GM12878 (cell line): Measurements from ENCODE around the gene FCER2. TPM values are rescaled to one million over a fixed set of nuclear protein-coding genes. Genes with fewer than 3 reads are reported as not detected.
A peak's percentile ranks its signal among the peaks of the same experiment; 100 is the strongest.

Source experiments
- ATAC-seq: fragments of 200-7000 bp; cut with Tn5 transposase; 3 replicates; pipeline ENCODE4 v1.9.1; 2020; ENCODE audit warnings: mild to moderate bottlenecking, moderate library complexity
- BruUV-seq: library from RNA; stranded (reverse); fragments of 400-500 nt; replicated peaks from 2 replicates; lab custom pipeline; 2021; lab: Mats Ljungman, UMichigan
- CTCF ChIA-PET: fragments of 300-600 bp; sonication (Branson Sonifier 250); formaldehyde crosslinking; extraction: SDS; loops from one replicate; lab custom pipeline; 2021; ENCODE audit warnings: inconsistent platforms; lab: Yijun Ruan, JAX
- POLR2A ChIA-PET: fragments of 350-600 bp; formaldehyde crosslinking; extraction: SDS; loops from one replicate; lab custom pipeline; 2021; ENCODE audit warnings: inconsistent platforms; lab: Charles Lee
- RAD21 ChIA-PET: fragments of 300-600 bp; sonication (Branson Sonifier 250); formaldehyde crosslinking; loops from one replicate; lab custom pipeline; 2023; ENCODE audit warnings: antibody characterized with exemption; ENCODE audit not compliant: unreplicated experiment; lab: Charles Lee
- SMC1A ChIA-PET: fragments of 300-600 bp; sonication (Branson Sonifier 250); formaldehyde crosslinking; loops from one replicate; lab custom pipeline; 2023; ENCODE audit not compliant: unreplicated experiment, uncharacterized antibody; lab: Charles Lee
- DNase-seq: peaks from one replicate; pipeline ENCODE4 v3.0.0-alpha.2; 2011; ENCODE audit warnings: low read depth, low spot score
- FAIRE-seq: peaks from 3 replicates; lab custom pipeline; 2011; peaks lifted over from hg19 to GRCh38; lab: Jason Lieb, UNC
- H2AFZ ChIP-seq: 2 replicates; pipeline ENCODE4 v1.6.0; 2011; ENCODE audit warnings: low read depth, low read length, control low read depth; ENCODE audit not compliant: control insufficient read depth
- H3K27ac ChIP-seq: 2 replicates; pipeline ENCODE4 v1.5.1; 2011; ENCODE audit warnings: control low read depth; ENCODE audit not compliant: control insufficient read depth, insufficient read depth
- H3K27me3 ChIP-seq, 2 experiments: replicated peaks in 1 of 2; 2 replicates each; pipeline versions ENCODE4 v1.6.0 to v1.6.1; 2011; ENCODE audit warnings: low read length in 1 of 2; ENCODE audit not compliant: control insufficient read depth in 2 of 2, insufficient read depth in 2 of 2
- H3K36me3 ChIP-seq, 2 experiments: 2 replicates each; pipeline ENCODE4 v1.5.1; 2011; ENCODE audit warnings: low read length in 1 of 2; ENCODE audit not compliant: control insufficient read depth in 2 of 2, insufficient read depth in 2 of 2
- H3K4me1 ChIP-seq: 2 replicates; pipeline ENCODE4 v1.6.1; 2011; ENCODE audit warnings: mild to moderate bottlenecking, low read length, moderate library complexity, mixed read lengths; ENCODE audit not compliant: control insufficient read depth, insufficient read depth
- H3K4me2 ChIP-seq: 2 replicates; pipeline ENCODE4 v1.6.0; 2011; ENCODE audit warnings: control low read depth; ENCODE audit not compliant: control insufficient read depth, insufficient read depth
- H3K4me3 ChIP-seq: fragments of 200-600 bp; sonication (generic); 2 replicates; pipeline ENCODE4 v1.5.1; 2016
- H3K79me2 ChIP-seq: 2 replicates; pipeline ENCODE4 v1.6.0; 2011; ENCODE audit warnings: low read length; ENCODE audit not compliant: control insufficient read depth, insufficient read depth
- H3K9ac ChIP-seq: 2 replicates; pipeline ENCODE4 v1.8.0; 2011; ENCODE audit warnings: low read length, control low read depth, mixed read lengths; ENCODE audit not compliant: control insufficient read depth, insufficient read depth
- H3K9me3 ChIP-seq: replicated peaks from 3 replicates; pipeline ENCODE4 v1.5.1; 2011; ENCODE audit warnings: mild to moderate bottlenecking, low read length; ENCODE audit not compliant: control insufficient read depth, insufficient read depth
- H4K20me1 ChIP-seq: 2 replicates; pipeline ENCODE4 v1.6.0; 2011; ENCODE audit not compliant: control insufficient read depth, insufficient read depth
- CBFB ChIP-seq: IDR thresholded peaks from 2 replicates; pipeline ENCODE4 v1.6.1; 2016; ENCODE audit warnings: antibody characterized with exemption, low read depth
- DPF2 ChIP-seq: fragments of 450-650 bp; IDR thresholded peaks from 2 replicates; pipeline ENCODE4 v1.6.1; 2017; ENCODE audit warnings: mild to moderate bottlenecking
- EED ChIP-seq: sonication (generic); IDR thresholded peaks from 2 replicates; pipeline ENCODE4 v1.6.1; 2016; ENCODE audit warnings: antibody characterized with exemption, low read depth
- SMAD1 ChIP-seq: fragments of 450-650 bp; IDR thresholded peaks from 2 replicates; pipeline ENCODE4 v1.6.1; 2018; ENCODE audit warnings: mild to moderate bottlenecking, low read depth; ENCODE audit not compliant: partially characterized antibody
- SUPT20H ChIP-seq: IDR thresholded peaks from 2 replicates; pipeline ENCODE4 v1.6.1; 2011; ENCODE audit warnings: low read depth, mild to moderate bottlenecking, low read length, moderate library complexity, borderline replicate concordance; ENCODE audit not compliant: control insufficient read depth
- TBL1XR1 ChIP-seq: IDR thresholded peaks from 2 replicates; pipeline ENCODE4 v1.6.1; 2012; ENCODE audit warnings: low read depth, low read length, improper control_type of control experiment
- WRNIP1 ChIP-seq: IDR thresholded peaks from 2 replicates; pipeline ENCODE4 v1.6.1; 2011; ENCODE audit warnings: low read depth, low read length, improper control_type of control experiment, borderline replicate concordance
- ZNF24 ChIP-seq: fragments of 450-650 bp; IDR thresholded peaks from 2 replicates; pipeline ENCODE4 v1.6.1; 2017; ENCODE audit warnings: antibody characterized with exemption, mild to moderate bottlenecking
- WGBS: methylation state at CpG from one replicate; pipeline ENCODE4 v1.1.6; 2016; ENCODE audit warnings: low lambda C conversion rate; ENCODE audit not compliant: insufficient replicate concordance, insufficient coverage; ENCODE audit errors: missing lambda C conversion rate; 5-methylcytosine and 5-hydroxymethylcytosine counted together
- in situ Hi-C: fragments of 300-500 bp; cut with MboI; formaldehyde crosslinking; loops from 9 replicates; pipeline ENCODE4 v1.14.3; 2018; ENCODE audit warnings: mixed read lengths
- intact Hi-C: fragments of 100-400 bp; cut with micrococcal nuclease; formaldehyde crosslinking; loops from one replicate; pipeline ENCODE4 v1.14.2; 2022; ENCODE audit not compliant: unreplicated experiment
- polyA plus RNA-seq, 11 experiments: library from polyadenylated mRNA; depleted of rRNA in 4 of 11; unstranded in 6 of 11; stranded (reverse) in 5 of 11; fragments of >200 nt; fragmentation: Nextera tagmentation in 4 of 11; fragmentation: Illumina TruSeq in 1 of 11; extraction: Ambion mirVana in 4 of 11; extraction: Trizol in 1 of 11; gene quantifications; 1 replicate in 1 of 11; 2 replicates in 10 of 11; pipeline versions ENCODE4 v1.2.1 to v1.2.3, GENCODE V29; 2011 to 2016; ENCODE audit warnings: inconsistent platforms in 2 of 11, missing spikeins in 2 of 11, low read depth in 1 of 11
- total RNA-seq, 4 experiments: library from RNA; depleted of rRNA in 3 of 4; stranded (reverse); fragments of >200 nt in 3 of 4; fragmentation: Illumina TruSeq in 1 of 4; extraction: Trizol in 1 of 4; gene quantifications; 2 replicates each; pipeline versions ENCODE4 v1.2.1 to v1.2.3, GENCODE V29; 2013 to 2021
- TF ChIP-seq, protein P1 (sequence below): fragments of 450-650 bp; IDR thresholded peaks from 2 replicates; pipeline ENCODE4 v1.6.1; 2017; ENCODE audit warnings: mild to moderate bottlenecking, low read depth, inconsistent platforms; ENCODE audit not compliant: poor library complexity, severe bottlenecking

Gene FCER2
- total and polyA plus RNA-seq, 10 of the 15 experiments (the other 5 are each of a cell fraction or from before 2014, with no cell fraction given) = 44.0 to 424 (median 241) TPM

DNA sequence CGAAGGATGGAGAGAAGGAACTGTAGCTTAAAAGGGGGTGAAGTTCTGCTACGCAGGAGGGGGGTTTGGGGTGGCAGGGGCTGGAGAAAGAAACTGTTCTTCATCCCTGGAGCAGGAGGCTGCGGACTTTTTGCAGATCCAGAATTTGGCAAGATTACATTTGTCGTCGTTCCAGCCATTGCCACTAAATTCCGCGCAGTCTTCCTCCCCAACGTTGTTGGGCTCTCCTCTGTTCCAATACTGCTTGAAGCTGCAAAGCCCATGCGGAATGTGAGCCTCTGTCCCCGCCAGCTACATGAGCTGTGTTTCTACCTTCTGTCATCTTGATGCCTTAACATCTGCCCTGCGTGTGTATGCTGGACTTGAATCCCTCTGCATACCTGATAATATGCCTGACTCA lies 41.1 kb upstream of the FCER2 start:
- in situ Hi-C loops (no loop called here), intact Hi-C loops (loop anchor here (1.0 to 2.0 kb wide), 2 partner anchors 25 to 42 kb away; no protein-coding TSS in a partner anchor)
- DNase-seq (no peak), ATAC-seq (no peak), FAIRE-seq (no peak)
- Histone ChIP-seq H3K9ac (no peak overlapping the region), H3K36me3 (no peaks in the 10 kb centered on the region), H3K4me2 (no peak overlapping the region), H4K20me1 (no peaks in the 10 kb centered on the region), H3K4me1 (peaks cover 30% of the 10 kb centered on the region), H3K9me3 (no peaks in the 10 kb centered on the region), H3K27me3 (no peaks in the 10 kb centered on the region), H3K4me3 (no peak overlapping the region), H3K27ac (no peak overlapping the region), H2AFZ (no peak overlapping the region), H3K79me2 (no peaks in the 10 kb centered on the region)
- ChIA-PET POLR2A (interaction anchor here (0.7 to 2.8 kb wide), 3 partner anchors 40 to 44 kb away, joined by 3 to 11 read pairs (median 5); no protein-coding TSS in a partner anchor), RAD21 (interaction anchor here (0.6 to 3.3 kb wide), 6 partner anchors 33 to 161 kb away, joined by 3 to 11 read pairs (median 3); partner anchors contain the start of genes FCER2 and MAP2K7), CTCF (interaction anchor here (0.6 to 2.2 kb wide), 3 partner anchors 62 to 911 kb away, joined by 3 to 6 read pairs (median 3); partner anchors contain the start of gene TRAPPC5), SMC1A (interaction anchor here (0.6 to 2.0 kb wide), 3 partner anchors 23 to 76 kb away, joined by 3 to 5 read pairs (median 3); no protein-coding TSS in a partner anchor)
- no TSS peak for BruUV-seq
- WGBS = 58% methylated on average over 11 of the region's 11 CpGs
- TF ChIP-seq CBFB (no peak), DPF2 (no peak), SMAD1 (no peak), WRNIP1 (no peak), TBL1XR1 (no peak), ZNF24 (no peak), SUPT20H (no peak)

GRCh38 chr19:7742575-7742974 lies 40.6 kb upstream of the FCER2 start:
- no peaks in the 10 kb centered on the region for H4K20me1 ChIP-seq
- no peaks in the 10 kb centered on the region for H3K27me3 ChIP-seq
- no peak for DNase-seq
- no peaks in the 10 kb centered on the region for H3K79me2 ChIP-seq
- in situ Hi-C loops (no loop called here), intact Hi-C loops (loop anchor here (2.0 kb wide), 1 partner anchor 42 kb away; no protein-coding TSS in a partner anchor)
- ChIA-PET SMC1A (interaction anchor here (0.8 to 2.0 kb wide), 3 partner anchors 33 to 76 kb away, joined by 3 to 5 read pairs (median 3); no protein-coding TSS in a partner anchor), RAD21 (interaction anchor here (0.6 to 3.3 kb wide), 6 partner anchors 33 to 161 kb away, joined by 3 to 11 read pairs (median 3); partner anchors contain the start of genes FCER2 and MAP2K7), CTCF (interaction anchor here (0.6 to 2.2 kb wide), 3 partner anchors 62 to 912 kb away, joined by 3 to 6 read pairs (median 3); partner anchors contain the start of gene TRAPPC5), POLR2A (interaction anchor here (0.7 to 2.8 kb wide), 3 partner anchors 40 to 43 kb away, joined by 3 to 11 read pairs (median 5); no protein-coding TSS in a partner anchor)
- no peak for ATAC-seq
- no TSS peak for BruUV-seq
- H3K27ac ChIP-seq = no peak overlapping the region
- FAIRE-seq = no peak
- H3K4me1 ChIP-seq = peaks cover 30% of the 10 kb centered on the region
- 17% methylated on average over 2 of the region's 2 CpGs for WGBS
- H3K4me3 ChIP-seq = no peak overlapping the region
- H3K36me3 ChIP-seq = no peaks in the 10 kb centered on the region
- no peak overlapping the region for H2AFZ ChIP-seq
- no peaks in the 10 kb centered on the region for H3K9me3 ChIP-seq
- H3K9ac ChIP-seq = no peak overlapping the region
- no peak overlapping the region for H3K4me2 ChIP-seq
- TF ChIP-seq, protein P1, sequence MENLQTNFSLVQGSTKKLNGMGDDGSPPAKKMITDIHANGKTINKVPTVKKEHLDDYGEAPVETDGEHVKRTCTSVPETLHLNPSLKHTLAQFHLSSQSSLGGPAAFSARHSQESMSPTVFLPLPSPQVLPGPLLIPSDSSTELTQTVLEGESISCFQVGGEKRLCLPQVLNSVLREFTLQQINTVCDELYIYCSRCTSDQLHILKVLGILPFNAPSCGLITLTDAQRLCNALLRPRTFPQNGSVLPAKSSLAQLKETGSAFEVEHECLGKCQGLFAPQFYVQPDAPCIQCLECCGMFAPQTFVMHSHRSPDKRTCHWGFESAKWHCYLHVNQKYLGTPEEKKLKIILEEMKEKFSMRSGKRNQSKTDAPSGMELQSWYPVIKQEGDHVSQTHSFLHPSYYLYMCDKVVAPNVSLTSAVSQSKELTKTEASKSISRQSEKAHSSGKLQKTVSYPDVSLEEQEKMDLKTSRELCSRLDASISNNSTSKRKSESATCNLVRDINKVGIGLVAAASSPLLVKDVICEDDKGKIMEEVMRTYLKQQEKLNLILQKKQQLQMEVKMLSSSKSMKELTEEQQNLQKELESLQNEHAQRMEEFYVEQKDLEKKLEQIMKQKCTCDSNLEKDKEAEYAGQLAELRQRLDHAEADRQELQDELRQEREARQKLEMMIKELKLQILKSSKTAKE = no peak
- TF ChIP-seq EED = 0 out of 2 replicates have a peak, but pooled peaks have one; percentile 20
